GM18858 (cell line): ENCODE measurements around the gene PRR11.
"Not testable (repeated sequence)": the region's sequence is repeated elsewhere in the genome, so short reads cannot be mapped to it uniquely, and the experiment has no call there.

Source experiments
- ATAC-seq: cut with Tn5 transposase; IDR thresholded peaks from one replicate; pipeline ENCODE4 v1.9.1; 2021; ENCODE audit not compliant: unreplicated experiment

The PRR11 gene

DNA sequence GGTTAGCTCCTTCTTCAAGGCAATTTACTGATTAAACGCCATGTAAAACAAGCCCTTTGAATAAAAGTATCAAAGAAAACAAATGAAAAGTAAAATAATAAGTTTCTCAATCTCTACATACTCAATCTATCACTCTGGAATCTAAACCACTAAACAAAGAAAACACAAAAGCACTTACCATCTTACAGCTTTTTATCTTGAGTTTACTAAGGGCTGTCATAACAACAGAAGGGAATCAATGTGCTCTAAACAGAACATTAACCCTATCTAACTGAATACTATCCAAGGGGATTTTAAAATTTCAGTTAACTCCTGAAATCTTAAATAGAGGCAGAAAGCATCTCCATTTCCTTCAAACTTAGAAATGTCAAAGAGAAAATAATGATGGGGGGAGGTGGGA is 4.0 kb upstream of the PRR11 start:
- no peak for ATAC-seq

DNA sequence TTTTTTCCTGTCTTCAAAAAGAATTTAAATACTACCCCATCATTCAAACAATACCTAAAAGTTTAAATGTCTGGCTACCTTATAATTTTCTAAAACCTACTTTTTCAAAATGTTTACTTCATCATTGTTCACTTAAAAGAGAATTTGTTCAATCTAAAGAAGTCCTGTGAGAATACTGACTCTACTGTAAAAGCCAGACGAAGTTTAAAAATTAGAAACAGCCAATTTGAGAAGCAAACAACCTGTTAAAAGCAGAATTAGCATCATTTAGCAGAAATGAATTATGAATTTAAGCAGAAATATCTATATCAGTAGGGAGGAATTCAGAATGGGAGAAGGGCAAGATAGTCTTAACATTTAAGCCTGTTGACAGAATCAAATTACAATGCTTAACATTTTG is 2.6 kb upstream of the PRR11 start:
- no peak for ATAC-seq

DNA sequence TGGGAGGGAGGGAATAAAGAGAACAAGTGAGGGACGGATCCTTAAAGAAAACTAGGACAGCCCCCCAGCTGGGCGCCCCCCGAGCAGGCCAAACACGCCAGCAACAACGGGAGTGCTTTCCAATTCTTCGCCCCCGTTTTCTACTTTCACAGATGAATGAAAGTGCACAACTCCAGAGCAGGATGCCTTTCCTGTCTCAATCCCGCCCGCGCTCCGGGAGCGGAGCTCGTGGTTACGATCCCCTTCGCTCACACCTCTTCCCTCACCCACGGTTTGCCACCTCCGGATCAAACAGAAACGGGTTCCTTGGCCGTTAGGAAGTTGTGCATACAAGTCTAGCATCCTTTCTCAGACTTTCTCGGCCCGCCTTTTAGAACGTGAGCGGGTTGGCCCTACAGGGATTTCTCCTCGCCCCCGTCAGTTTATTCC is 1.2 kb upstream of the PRR11 start:
- ATAC-seq: no peak

DNA sequence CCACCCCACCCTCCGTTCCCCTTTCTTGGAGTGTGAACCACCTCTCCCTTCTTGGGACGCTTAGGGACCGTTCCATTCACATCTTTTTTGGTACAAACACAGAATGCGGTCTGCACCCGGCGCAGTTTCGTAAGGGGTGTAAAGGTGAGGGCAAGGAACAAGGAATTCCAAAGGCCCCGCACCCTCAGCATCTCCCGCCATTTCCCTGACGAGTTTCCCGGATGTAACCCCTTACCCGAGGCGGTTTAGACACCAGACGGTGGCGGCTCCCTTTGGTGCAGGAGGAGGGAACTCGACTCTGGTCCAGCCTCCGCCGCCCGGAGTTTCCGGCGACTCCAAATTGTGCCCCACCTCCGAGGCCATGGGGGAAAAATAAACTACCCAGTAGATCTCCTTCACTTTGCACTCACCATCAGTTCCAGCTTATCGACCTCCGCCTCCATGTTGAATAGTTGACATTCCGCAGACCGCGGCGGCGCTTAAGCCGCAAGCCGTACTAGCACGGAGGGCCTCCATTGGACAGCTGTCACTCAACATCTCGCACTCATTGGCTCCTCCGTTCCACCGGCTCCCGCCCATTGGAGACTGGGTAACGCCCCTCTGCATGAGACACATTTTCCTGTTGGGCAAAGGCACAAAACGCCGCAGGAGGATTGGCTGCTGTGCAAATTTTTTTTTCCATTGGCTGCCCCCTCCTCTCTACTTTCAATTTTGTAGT is 666 bp upstream of the PRR11 start, which contains the start of gene SKA2:
Gene SKA2 (minus strand): TSS at position 466 of the 718 bp plus-strand sequence. CDS start 23 bp downstream, at position 443.
- ATAC-seq: peak; percentile 48

DNA sequence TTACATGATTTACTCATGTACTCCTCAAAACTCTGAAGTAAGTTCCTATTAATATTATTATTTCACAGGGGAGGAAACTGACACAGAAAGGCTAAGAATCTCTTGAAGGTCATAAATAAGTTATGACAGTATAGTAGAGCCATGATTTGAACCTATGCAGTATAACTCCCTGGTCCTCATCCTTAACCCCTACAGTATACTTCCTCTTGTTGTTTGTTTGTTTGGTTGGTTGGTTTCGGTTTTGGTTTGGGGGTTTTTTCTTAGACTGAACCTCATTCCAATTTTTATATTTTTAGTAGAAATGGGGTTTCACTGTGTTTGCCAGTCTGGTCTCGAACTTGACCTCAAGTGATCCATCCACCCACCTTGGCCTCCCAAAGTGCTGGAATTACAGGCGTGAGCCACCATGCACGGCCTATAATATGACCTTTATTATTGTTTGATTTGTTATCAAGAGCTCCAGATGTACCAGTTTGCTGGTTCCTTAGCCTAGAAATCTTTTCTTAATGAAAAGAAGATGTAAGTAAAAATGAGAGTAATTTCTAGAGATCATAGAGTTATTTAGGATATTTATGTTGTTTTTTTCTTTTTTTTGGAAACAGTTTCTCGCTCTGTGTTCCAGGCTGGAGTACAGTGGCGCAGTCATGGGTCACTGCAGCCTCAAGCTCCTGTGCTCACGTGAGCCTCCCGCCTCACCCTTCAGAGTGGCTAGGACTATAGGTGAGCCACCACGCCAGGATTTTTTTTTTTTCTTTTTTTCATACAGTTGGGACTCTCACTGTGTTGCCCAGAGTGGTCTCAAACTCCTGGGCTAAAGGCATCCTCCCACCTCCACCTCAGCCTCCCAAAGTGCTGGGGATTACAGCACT is 4.8 kb downstream of the PRR11 start:
- no peak for ATAC-seq

DNA sequence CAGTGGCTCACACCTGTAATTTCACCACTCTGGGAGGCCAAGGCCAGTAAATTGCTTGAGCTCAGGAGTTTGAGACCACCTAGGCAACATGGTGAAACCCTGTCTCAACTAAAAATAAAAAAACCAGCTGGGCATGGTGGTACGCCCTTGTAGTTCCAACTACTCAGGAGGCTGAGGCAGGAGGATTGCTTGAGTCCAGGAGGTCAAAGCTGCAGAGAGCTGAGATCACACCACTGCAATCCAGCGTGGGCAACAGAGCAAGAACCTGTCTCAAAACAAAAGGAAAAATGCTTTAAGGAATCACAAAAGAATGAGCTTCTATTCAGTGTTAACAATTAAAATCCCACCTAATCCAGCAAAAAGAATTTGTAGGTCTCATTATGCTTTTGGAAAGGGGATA is 5.9 kb downstream of the PRR11 start:
- ATAC-seq: no peak

DNA sequence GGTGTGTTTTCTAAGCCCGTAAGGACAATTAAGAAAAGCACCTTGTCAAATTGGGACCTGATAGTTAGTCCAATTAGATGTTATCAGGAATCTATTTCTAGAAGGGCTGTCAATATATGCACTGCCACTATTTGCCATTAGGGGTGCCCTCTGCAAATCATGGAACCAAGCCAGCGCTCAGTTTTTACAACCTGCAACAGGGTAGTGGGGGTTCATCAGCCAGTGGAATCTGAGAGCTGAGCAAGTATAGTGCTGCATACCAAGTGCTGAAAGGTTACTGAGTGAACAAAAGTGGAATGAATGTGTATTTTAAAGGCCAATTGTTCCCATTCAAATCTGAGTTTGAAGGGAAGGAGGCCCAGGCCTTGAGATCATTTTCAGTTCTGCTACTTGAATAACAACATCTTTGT is 10.4 kb downstream of the PRR11 start:
- no peak for ATAC-seq

DNA sequence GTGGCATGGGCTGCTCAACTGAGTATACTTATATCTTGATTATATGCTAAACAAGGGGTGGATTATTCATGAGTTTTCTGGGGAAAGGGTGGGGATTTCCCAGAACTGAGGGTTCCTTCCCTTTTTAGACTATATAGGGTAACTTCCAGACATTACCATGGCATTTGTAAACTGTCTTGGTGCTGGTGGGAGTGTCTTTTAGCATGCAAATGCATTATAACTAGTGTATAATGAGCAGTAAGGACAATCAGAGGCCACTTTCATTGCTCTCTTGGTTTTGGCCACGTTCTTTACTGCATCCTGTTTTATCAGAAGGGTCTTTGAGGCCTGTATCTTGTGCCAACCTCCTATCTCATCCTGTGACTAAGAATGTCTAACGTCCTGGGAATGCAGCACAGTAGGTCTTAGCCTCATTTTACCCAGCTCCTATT is 12.0 kb downstream of the PRR11 start:
- ATAC-seq: no peak

DNA sequence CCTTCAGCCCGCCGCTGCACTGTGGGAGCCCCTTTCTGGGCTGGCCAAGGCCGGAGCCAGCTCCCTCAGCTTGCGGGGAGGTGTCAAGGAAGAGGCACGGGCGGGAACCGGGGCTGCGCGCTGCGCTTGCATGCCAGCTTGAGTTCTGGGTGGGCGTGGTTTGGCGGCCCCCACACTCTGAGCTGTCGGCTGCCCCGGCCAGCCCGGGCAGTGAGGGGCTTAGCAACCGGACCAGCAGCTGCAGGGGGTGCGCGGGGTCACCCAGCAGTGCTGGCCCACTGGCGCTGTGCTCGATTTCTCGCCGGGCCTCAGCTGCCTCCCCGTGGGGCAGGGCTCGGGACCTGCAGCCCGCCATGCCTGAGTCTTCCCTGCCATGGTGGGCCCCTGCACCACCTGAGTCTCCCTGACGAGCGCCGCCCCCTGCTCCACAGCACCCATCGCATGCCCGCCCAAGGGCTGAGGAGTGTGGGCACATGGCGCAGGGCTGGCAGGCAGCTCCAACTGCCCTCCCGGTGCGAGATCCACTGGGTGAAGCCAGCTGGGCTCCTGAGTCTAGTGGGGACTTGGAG is 17.0 kb downstream of the PRR11 start:
- no peak for ATAC-seq

DNA sequence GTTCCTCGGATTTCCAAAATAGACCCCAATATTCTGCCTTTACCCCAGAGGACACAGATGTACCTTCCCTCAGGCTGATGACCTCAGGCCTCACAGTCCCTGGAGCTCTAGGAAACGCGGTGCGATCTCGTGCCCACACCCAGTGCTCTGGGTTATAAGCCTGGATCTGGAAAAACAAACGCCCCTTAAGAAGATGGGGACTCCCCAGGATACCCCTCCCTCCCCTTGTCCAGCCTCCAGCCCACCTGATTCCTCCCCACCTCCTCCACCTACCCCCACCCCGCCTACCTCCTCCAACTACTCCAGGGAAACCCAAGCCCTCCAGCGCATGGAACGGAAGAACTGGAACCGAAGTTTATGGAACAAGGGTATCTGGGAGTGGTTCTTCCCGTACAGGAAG is 19.1 kb downstream of the PRR11 start:
- ATAC-seq: no peak

DNA sequence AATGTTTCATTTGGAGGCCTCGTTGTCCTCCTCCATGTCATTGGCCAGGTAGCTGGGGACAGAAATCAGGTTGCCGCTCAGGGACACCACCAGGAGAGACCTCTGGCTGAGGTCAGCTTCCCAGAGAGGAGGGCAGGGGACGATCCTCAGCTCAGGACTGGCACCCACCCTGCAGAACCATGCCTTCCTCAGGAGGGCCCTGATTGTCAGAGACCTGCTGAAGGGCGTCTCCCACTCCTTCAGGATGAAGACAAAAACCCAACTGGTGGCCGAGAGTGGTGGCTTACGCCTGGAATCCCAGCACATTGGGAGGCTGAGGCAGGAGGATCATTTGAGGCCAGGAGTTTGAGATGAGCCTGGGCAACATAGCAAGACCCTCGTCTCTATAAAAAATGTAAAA is 19.5 kb downstream of the PRR11 start:
- ATAC-seq: no peak

DNA sequence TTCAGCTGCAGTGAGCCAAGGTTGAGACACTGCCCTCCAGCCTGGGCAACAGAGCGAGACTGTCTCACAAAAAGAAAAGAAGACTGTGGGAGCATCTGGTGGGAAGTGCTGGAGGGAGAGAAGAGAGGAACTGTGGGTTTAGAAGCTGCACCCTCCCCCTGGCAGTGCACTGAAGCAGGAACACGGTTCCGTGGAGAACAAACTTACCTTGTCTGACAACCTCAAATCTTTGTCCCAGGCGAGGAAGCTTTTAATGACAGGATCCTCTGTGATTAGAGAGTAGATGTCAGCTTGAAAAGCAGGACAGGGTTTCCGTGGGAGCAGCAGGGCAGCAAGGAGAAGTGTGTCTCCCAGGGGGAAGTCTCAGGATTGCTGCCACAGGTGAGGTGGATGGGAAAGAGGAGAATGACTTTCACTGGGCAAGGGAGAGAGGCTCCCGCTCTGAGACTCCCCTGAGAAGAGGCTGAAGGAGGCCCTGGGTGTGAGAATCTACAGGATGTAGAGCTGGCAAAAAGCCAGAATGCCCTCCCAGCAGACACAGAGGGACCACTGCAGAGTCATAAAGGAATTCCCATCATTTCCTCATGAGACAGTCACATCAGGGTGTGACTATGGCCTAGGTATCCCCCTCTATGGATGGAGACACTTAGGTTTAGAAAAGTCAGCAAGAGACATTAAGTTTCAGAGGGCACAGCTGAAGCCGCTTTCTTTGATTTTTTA is 22.9 kb downstream of the PRR11 start:
- ATAC-seq: no peak

DNA sequence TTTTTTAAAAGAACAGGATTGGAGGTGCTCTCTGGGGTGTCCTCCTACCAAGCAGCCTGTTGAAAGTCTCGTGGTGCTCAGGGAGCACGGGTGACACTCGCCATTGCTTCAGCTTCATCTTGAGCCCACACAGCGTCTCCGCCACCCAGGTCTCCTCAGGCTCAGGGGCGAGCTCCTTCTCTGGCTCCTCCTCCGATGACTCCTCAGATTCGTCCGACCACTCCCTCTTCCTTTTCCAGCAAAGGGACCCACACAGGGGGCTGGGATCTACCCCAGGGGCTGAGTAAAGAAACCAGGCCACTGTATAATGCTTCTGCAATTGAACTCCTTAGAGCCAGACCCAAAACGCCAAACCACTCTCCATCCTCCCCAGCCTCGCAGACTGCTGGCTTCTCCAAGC is 24.1 kb downstream of the PRR11 start:
- ATAC-seq: not testable (repeated sequence)

DNA sequence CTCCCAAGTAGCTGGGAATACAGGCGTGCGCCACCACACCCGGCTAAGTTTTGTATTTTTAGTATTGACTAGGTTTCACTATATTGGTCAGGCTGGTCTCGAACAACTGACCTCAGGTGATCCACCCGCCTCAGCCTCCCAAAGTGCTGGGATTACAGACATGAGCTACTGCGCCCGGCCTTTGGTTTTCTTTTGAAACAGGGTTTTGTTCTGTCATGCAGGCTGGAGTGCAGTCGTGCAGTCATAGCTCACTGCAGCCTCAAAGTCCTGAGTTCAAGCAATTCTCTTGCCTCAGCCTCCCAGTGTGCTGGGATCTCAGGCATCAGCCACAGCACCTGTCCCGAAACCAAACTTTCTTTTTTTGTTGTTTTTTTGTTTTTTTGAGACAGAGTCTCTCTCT is 25.1 kb downstream of the PRR11 start:
- ATAC-seq: no peak

DNA sequence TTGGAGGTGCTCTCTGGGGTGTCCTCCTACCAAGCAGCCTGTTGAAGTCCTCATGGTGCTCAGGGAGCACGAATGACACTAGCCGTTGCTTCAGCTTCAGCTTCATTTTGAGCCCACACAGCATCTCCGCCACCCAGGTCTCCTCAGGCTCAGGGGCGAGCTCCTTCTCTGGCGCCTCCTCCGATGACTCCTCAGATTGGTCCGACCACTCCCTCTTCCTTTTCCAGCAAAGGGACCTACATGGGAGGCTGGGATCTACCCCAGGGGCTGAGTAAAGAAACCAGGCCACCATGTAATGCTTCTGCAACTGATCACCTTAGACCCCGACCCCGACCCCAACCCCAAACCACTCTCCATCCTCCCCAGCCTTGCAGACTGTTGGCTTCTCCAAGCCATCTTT is 25.9 kb downstream of the PRR11 start:
- ATAC-seq: no peak

DNA sequence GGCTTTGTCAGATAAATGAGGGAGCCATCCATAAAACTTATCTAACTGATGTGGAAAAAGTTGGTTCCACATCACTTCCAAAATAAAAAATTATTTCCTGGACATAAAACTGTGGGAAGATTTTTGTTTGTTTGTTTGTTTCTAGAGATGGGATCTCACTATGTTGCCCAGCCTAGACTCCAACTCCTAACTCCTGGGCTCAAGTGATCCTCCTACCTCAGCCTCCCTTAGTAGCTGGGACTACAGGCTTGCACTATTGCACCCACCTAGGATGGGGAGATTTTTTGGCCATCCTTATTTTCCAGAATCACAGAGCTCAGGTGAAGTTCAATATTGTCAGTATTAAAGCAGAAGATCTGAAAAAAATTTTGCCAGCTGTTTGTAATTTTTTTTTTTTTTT is 30.5 kb downstream of the PRR11 start:
- ATAC-seq: no peak

DNA sequence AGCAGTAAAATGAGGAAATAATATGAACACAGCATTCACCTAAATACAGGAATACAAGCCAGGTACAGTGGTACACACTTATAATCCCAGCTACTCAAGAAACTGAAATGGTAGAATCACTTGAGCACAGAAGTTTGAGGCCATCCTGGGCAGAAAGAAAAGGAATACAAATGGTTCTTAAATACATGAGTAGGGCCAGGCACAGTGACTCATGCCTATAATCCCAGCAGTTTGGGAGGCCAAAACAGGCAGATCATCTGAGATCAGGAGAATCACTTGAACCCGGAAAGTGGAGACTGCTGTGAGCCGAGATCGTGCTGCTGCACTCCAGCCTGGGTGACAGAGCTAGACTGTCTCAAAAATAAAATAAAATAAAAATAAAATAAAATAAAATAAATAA is 31.3 kb downstream of the PRR11 start:
- ATAC-seq: no peak

DNA sequence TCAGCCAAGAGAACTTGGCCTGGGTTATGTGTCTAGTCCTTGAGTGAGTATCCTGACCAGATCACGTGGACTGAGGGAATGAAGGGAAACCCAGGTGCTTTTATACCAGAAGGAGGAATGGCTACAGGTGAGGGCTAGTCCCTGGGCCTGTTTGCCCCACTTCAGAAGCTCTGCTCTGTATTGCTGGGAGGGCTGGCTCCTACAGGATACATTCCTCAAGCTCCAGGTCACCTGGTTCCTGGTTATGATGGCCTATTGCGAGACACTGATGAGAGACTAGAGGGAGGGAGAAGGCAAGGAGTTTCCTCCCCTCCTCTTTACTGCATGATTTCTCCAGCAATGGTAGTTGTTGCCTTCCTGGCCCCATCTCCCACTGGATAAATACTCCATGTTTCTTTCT is 35.3 kb downstream of the PRR11 start:
- ATAC-seq: no peak

DNA sequence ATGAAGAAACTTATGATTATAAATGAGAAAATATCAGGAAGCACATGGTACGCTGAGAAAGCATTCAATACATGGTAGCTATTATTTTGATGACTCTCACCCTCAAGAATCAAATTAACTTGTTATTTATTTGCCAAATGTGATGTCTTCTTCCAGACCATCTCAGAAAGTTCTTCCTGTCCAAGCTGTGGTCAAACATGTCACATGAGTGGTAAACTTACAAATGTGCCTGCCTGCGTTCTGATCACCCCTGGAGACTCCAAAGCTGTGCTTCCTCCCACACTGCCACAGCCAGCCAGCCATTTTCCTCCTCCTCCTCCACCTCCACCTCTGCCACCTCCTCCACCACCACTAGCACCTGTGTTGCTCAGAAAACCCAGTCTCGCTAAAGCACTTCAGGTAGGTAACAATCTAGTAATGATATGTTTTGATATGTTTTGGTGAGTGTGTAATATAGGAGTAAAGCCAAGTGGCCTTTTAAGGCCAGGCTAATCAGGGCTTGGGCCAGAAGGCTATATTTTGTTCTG is 37.9 kb downstream of the PRR11 start:
- no peak for ATAC-seq

DNA sequence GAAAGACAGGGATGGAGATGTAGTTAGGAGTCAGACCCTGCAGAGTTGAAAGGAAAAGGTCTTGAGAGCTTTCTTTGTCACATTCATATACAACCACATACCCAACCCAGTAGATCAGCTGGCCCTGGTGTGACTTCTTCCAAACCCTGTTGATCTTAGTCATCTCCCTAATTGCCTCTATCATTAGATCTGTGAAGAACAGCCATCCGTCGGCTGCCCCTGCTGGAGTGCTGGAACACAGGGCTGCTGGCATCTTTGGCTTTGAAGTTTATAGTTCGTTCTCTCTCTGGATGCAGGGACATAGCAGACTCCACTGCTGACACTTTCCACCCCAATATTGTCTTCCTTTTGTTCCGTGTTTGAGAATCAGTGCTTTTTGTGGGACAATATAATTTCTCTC is 43.9 kb downstream of the PRR11 start:
- ATAC-seq: no peak

DNA sequence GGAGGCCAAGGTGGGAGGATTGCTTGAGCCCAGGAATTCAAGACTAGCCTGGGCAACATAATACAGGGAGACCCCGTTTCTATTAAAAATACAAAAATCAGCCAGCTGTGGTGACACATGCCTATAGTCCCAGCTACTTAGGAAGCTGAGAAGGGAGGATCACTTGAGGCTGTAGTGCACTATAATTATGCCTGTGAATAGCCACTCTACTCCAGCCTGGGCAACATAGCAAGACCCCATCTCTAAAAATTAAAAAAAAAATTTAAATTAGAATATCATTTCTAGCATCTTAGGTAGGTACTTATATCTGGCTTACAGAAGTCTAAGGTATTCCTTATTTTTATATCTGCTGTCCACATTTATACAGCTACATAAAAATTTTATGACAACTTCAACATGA is 46.8 kb downstream of the PRR11 start:
- no peak for ATAC-seq
